Fibroblast of skin of left biceps (primary cell): Measurements from ENCODE around the gene NUTF2.
A peak's percentile ranks its signal among the peaks of the same experiment; 100 is the strongest.
"Not testable (repeated sequence)": the region's sequence is repeated elsewhere in the genome, so short reads cannot be mapped to it uniquely, and the experiment has no call there.

ENCODE experiments used
- DNase-seq, 2 experiments: peaks; one replicate each; pipeline ENCODE4 v3.0.0-alpha.2; 2013; ENCODE audit warnings: low read depth in 2 of 2

Gene NUTF2

GRCh38 chr16:67846320-67847063 lies at the start of gene NUTF2:
TSS of gene NUTF2 (plus strand) at chr16:67846933. CDS start at chr16:67865131, 18,198 bp downstream.
- peak; percentile 87 to 88 for DNase-seq

- DNase-seq: no peak
These were observed 46.3 kb upstream of the NUTF2 start for GRCh38 chr16:67800338-67800926.

GRCh38 chr16:67801241-67801640 lies 45.5 kb upstream of the NUTF2 start:
- no peak for DNase-seq

GRCh38 chr16:67801883-67802282 lies 44.9 kb upstream of the NUTF2 start:
- no peak for DNase-seq

GRCh38 chr16:67803894-67804293 lies 42.8 kb upstream of the NUTF2 start:
- DNase-seq: no peak

GRCh38 chr16:67804853-67805542 lies 41.7 kb upstream of the NUTF2 start:
- no peak for DNase-seq

GRCh38 chr16:67805718-67806427 lies 40.9 kb upstream of the NUTF2 start:
- DNase-seq: no peak

- peak; percentile 98 for DNase-seq
These were observed 40.1 kb upstream of the NUTF2 start, which contains the start of the genes RANBP10 and TSNAXIP1 for GRCh38 chr16:67806428-67807147. TSS of gene RANBP10 (minus strand) at chr16:67806560. CDS start at chr16:67806536, 24 bp downstream. TSS of gene TSNAXIP1 (plus strand) at chr16:67806889. CDS start at chr16:67807150, 261 bp downstream.

- DNase-seq: no peak
These were observed 39.5 kb upstream of the NUTF2 start for GRCh38 chr16:67807148-67807682.

- no peak for DNase-seq
These were observed 34.8 kb upstream of the NUTF2 start for GRCh38 chr16:67811899-67812298.

- DNase-seq: no peak
These were observed 32.2 kb upstream of the NUTF2 start for GRCh38 chr16:67814567-67814966.

- no peak for DNase-seq
These were observed 26.0 kb upstream of the NUTF2 start for GRCh38 chr16:67820608-67821259.

GRCh38 chr16:67822511-67822910 lies 24.2 kb upstream of the NUTF2 start:
- no peak for DNase-seq

GRCh38 chr16:67825119-67825518 lies 21.6 kb upstream of the NUTF2 start:
- DNase-seq: no peak

- DNase-seq: no peak
These were observed 20.8 kb upstream of the NUTF2 start for GRCh38 chr16:67825906-67826305.

GRCh38 chr16:67828651-67829050 lies 18.1 kb upstream of the NUTF2 start:
- DNase-seq: no peak

- DNase-seq: no peak
These were observed 13.7 kb upstream of the NUTF2 start for GRCh38 chr16:67833030-67833414.

GRCh38 chr16:67833415-67834241 lies 13.1 kb upstream of the NUTF2 start:
- DNase-seq: peak in 1 of 2 experiments; percentile 55

GRCh38 chr16:67834242-67834614 lies 12.5 kb upstream of the NUTF2 start:
- DNase-seq: no peak

GRCh38 chr16:67837190-67837589 lies 9.5 kb upstream of the NUTF2 start:
- not testable (repeated sequence) for DNase-seq
